ENCODE data around the gene IMPDH2.

- TF ChIP-seq EZH2phosphoT487 (IDR thresholded peaks at IDR 0.05; ENCODE audit: borderline replicate concordance) (no peak), CTCF (conservative IDR thresholded peaks at IDR 0.05; ENCODE audit: low read length) (no peak)
These were observed 44.5 kb downstream of the IMPDH2 start for GRCh38 chr3:48984663-48985062.
